ENCODE measurements around the gene FIBCD1. TPM values are rescaled to one million over a fixed set of nuclear protein-coding genes. Genes with fewer than 3 reads are reported as not detected.
"Not testable (repeated sequence)": the region's sequence is repeated elsewhere in the genome, so short reads cannot be mapped to it uniquely, and the experiment has no call there.

Gene FIBCD1
- total and polyA plus RNA-seq, 8 donors: 0.64 to 11.4 (median 1.6) TPM

DNA sequence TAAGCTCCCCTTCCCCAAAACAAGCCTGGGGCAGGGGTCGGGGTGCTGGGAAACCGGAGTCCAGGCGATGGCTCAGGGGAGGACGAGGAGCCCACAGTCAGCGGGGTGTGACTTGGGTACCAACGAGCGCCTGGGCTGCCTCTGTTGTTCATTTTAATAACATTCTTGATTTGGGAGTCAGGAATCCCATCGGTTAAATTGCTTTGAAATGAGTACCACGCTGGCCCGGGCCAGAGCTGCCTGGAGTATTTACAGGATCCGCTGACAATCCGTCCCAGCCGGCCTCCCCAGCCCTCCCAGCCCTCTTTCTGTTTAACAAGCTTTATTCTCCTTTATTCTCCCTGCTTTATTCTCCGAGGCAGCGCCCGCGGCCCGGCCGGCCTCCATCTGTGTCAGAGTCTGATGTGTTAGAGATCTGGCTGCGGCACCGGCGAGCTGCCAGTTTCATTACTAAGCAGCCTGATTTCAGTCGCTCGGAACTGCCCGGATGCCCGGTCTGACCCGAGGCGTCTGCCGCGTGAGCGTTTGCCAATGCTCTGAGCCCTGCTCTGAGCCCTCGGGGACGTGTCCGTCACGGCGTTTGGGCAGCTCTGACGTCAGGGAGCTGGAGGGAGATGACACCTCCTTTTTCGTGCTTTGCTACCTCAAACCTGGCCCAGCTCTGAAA lies 26.0 kb downstream of the FIBCD1 start:
- intact Hi-C loops (cut with DNase I): no loop called here
- ATAC-seq: peak; percentile 59

GRCh38 chr9:130911254-130912049 lies 27.6 kb downstream of the FIBCD1 start:
- H3K36me3 ChIP-seq: no peaks in the 10 kb centered on the region
- peaks cover 0 to 79% of the 10 kb centered on the region in 2 donors for H3K27me3 ChIP-seq
- H3K9me3 ChIP-seq: no peaks in the 10 kb centered on the region
- TF ChIP-seq CTCF (IDR thresholded peaks at IDR 0.05): no peak
- H3K4me1 ChIP-seq: no peaks in the 10 kb centered on the region
- H3K27ac ChIP-seq: no peak overlapping the region
- ATAC-seq (no peak), DNase-seq (no peak)
- intact Hi-C loops (cut with DNase I): no loop called here
- no peak overlapping the region for H3K4me3 ChIP-seq

More for the DNA sequence above, 26.0 kb downstream of the FIBCD1 start:
- TF ChIP-seq CTCF (IDR thresholded peaks at IDR 0.05): no peak
- Histone ChIP-seq H3K36me3 (no peaks in the 10 kb centered on the region), H3K27ac (no peak overlapping the region), H3K4me1 (no peaks in the 10 kb centered on the region), H3K27me3 (peaks cover 0 to 76% of the 10 kb centered on the region in 2 donors), H3K9me3 (no peaks in the 10 kb centered on the region), H3K4me3 (no peak overlapping the region)
- DNase-seq: no peak

GRCh38 chr9:130910670-130911069 lies 28.4 kb downstream of the FIBCD1 start:
- H3K4me3 ChIP-seq; DNase-seq; ATAC-seq; intact Hi-C loops (cut with DNase I); H3K9me3 ChIP-seq; H3K4me1 ChIP-seq; H3K36me3 ChIP-seq; H3K27ac ChIP-seq: not testable (repeated sequence)
- H3K27me3 ChIP-seq: peaks cover 0 to 79% of the 10 kb centered on the region in 2 donors

DNA sequence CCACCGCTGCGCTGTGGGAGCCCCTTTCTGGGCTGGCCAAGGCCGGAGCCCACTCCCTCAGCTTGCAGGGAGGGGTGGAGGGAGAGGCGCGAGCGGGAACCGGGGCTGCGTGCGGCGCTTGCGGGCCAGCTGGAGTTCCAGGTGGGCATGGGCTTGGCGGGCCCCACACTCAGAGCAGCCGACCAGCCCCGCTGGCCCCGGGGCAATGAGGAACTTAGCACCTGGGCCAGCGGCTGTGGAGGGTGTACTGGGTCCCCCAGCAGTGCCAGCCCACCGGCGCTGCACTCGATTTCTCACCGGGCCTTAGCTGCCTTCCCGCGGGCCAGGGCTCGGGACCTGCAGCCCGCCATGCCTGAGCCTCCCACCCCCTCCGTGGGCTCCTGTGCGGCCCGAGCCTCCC lies 29.0 kb downstream of the FIBCD1 start:
- intact Hi-C loops (cut with DNase I); H3K4me3 ChIP-seq; DNase-seq: not testable (repeated sequence)

GRCh38 chr9:130908878-130909355 lies 30.1 kb downstream of the FIBCD1 start:
- no peaks in the 10 kb centered on the region for H3K4me1 ChIP-seq
- DNase-seq (no peak), ATAC-seq (no peak)
- no peak for TF ChIP-seq CTCF (IDR thresholded peaks at IDR 0.05)
- H3K4me3 ChIP-seq: no peak overlapping the region
- no peak overlapping the region for H3K27ac ChIP-seq
- H3K9me3 ChIP-seq: no peaks in the 10 kb centered on the region
- intact Hi-C loops (cut with DNase I): no loop called here
- H3K27me3 ChIP-seq: peaks cover 0 to 74% of the 10 kb centered on the region in 2 donors
- H3K36me3 ChIP-seq: no peaks in the 10 kb centered on the region

More for the DNA sequence above, 29.0 kb downstream of the FIBCD1 start:
- peaks cover 0 to 79% of the 10 kb centered on the region in 2 donors for H3K27me3 ChIP-seq
- H3K27ac ChIP-seq, H3K4me1 ChIP-seq, H3K9me3 ChIP-seq, H3K36me3 ChIP-seq, ATAC-seq: not testable (repeated sequence)

GRCh38 chr9:130908146-130908877 lies 30.7 kb downstream of the FIBCD1 start:
- H3K27me3 ChIP-seq: peaks cover 0 to 74% of the 10 kb centered on the region in 2 donors
- ATAC-seq (no peak), DNase-seq (no peak)
- H3K36me3 ChIP-seq: no peaks in the 10 kb centered on the region
- no peaks in the 10 kb centered on the region for H3K9me3 ChIP-seq
- H3K4me3 ChIP-seq: no peak overlapping the region
- intact Hi-C loops (cut with DNase I): no loop called here
- no peak overlapping the region for H3K27ac ChIP-seq
- no peak for TF ChIP-seq CTCF (IDR thresholded peaks at IDR 0.05)
- H3K4me1 ChIP-seq: no peaks in the 10 kb centered on the region
